Measurements from ENCODE around the gene CHST5.

The CHST5 gene

DNA sequence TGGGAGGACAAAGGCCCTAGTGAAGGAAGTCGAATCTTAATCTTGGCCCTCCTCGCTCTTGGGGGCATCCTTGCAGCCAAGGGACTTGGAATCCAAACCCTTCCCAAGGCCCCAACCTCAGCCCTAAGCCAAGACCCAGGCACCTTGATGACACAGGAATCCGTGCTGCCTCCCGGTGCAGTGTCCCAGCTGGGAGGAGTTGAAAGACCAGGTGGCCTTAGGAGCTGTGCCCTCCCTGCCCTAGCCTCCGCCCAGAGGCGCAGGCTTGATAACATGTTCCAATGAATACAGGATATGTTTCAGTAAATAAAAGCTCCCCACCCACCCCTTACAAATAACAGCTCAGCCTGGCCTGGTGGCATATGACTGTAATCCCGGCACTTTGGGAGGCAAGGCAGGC lies at the start of gene CHST5:
CHST5 (minus strand) TSS at position 208 of the 400 bp plus-strand sequence. CDS start 5,724 bp downstream, outside the sequence.
- H3K4me3 ChIP-seq (ENCODE audit: low read depth, low read length), result no peak within 1 kb of the TSS
- no peak within 1 kb of the TSS for H3K4me2 ChIP-seq (ENCODE audit: low read length)
- H3K79me2 ChIP-seq, result no peaks in the 10 kb centered on the region
- H3K27me3 ChIP-seq (ENCODE audit: control insufficient read depth, insufficient read depth, low read length), result no peaks in the 10 kb centered on the region
- H3K27ac ChIP-seq, result no peak within 1 kb of the TSS
- TF ChIP-seq, protein P1, sequence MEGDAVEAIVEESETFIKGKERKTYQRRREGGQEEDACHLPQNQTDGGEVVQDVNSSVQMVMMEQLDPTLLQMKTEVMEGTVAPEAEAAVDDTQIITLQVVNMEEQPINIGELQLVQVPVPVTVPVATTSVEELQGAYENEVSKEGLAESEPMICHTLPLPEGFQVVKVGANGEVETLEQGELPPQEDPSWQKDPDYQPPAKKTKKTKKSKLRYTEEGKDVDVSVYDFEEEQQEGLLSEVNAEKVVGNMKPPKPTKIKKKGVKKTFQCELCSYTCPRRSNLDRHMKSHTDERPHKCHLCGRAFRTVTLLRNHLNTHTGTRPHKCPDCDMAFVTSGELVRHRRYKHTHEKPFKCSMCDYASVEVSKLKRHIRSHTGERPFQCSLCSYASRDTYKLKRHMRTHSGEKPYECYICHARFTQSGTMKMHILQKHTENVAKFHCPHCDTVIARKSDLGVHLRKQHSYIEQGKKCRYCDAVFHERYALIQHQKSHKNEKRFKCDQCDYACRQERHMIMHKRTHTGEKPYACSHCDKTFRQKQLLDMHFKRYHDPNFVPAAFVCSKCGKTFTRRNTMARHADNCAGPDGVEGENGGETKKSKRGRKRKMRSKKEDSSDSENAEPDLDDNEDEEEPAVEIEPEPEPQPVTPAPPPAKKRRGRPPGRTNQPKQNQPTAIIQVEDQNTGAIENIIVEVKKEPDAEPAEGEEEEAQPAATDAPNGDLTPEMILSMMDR (IDR thresholded peaks at IDR 0.05), result no peak
- H3K36me3 ChIP-seq (ENCODE audit: control insufficient read depth, insufficient read depth, low read length), result no peaks in the 10 kb centered on the region
- H3K9me3 ChIP-seq (ENCODE audit: control insufficient read depth, low read length), result no peaks in the 10 kb centered on the region
- no peaks in the 10 kb centered on the region for H3K4me1 ChIP-seq
- H3K9ac ChIP-seq, result no peak within 1 kb of the TSS
- no peak within 1 kb of the TSS for H2AFZ ChIP-seq

DNA sequence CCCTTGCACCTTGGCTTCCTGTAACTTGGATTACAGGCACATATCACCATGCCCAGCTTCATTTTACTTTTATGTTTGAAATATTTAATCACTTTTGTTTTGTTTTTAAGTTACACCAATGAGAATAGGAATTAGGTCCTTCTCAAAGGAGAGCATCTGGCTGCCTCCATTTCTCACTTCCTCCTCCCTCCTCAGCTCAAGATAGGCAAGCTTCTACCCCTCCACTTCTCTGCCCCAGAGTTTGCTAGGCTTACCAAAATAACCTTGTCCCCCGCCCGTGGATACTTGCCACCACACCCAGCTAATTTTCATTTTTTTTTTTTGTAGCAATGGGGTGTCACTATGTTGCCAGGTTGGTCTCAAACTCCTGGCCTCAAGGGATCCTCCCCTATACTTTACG lies 48.2 kb upstream of the CHST5 start:
- TF ChIP-seq, protein P1 (IDR thresholded peaks at IDR 0.05), result no peak
- H3K4me3 ChIP-seq (ENCODE audit: low read depth, low read length), result no peak overlapping the region
- no peaks in the 10 kb centered on the region for H3K27me3 ChIP-seq (ENCODE audit: control insufficient read depth, insufficient read depth, low read length)
- no peak overlapping the region for H2AFZ ChIP-seq
- H3K4me1 ChIP-seq, result no peaks in the 10 kb centered on the region
- no peak overlapping the region for H3K9ac ChIP-seq
- no peak overlapping the region for H3K4me2 ChIP-seq (ENCODE audit: low read length)
- no peaks in the 10 kb centered on the region for H3K79me2 ChIP-seq
- no peak overlapping the region for H3K27ac ChIP-seq
- H3K9me3 ChIP-seq (ENCODE audit: control insufficient read depth, low read length), result no peaks in the 10 kb centered on the region
- H3K36me3 ChIP-seq (ENCODE audit: control insufficient read depth, insufficient read depth, low read length), result no peaks in the 10 kb centered on the region

DNA sequence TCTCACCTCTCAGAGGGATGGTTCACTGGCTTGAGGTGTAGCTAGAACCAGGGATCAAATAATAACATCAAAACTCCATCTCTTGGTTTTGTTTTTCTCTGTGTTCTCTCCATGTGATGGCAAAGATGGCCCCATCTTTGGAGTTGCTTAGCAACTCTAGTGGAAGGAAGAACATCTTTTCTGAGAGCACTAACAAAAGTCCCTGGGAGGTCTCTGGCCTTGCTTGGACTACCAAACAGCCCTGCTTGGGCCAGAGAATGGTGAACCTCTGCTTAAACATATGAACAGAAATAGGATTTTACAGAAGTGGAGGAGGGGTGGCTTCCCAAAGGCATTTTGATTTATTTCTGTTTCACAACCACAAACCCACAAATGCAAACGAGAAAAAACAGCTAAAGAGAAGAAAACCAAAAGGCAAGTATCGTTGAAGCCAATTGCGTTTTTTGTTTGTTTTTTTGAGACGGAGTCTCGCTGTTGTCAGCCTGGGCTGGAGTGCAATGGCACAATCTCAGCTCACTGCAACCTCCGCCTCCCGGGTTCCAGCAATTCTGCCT lies 43.5 kb upstream of the CHST5 start:
- H3K4me1 ChIP-seq, result no peaks in the 10 kb centered on the region
- H3K36me3 ChIP-seq (ENCODE audit: control insufficient read depth, insufficient read depth, low read length), result no peaks in the 10 kb centered on the region
- H3K27me3 ChIP-seq (ENCODE audit: control insufficient read depth, insufficient read depth, low read length), result no peaks in the 10 kb centered on the region
- no peak overlapping the region for H3K9ac ChIP-seq
- H3K4me3 ChIP-seq (ENCODE audit: low read depth, low read length), result no peak overlapping the region
- TF ChIP-seq, protein P1 (IDR thresholded peaks at IDR 0.05), result no peak
- no peak overlapping the region for H3K27ac ChIP-seq
- no peaks in the 10 kb centered on the region for H3K9me3 ChIP-seq (ENCODE audit: control insufficient read depth, low read length)
- no peak overlapping the region for H3K4me2 ChIP-seq (ENCODE audit: low read length)
- no peak overlapping the region for H2AFZ ChIP-seq
- peaks cover 7% of the 10 kb centered on the region for H3K79me2 ChIP-seq

DNA sequence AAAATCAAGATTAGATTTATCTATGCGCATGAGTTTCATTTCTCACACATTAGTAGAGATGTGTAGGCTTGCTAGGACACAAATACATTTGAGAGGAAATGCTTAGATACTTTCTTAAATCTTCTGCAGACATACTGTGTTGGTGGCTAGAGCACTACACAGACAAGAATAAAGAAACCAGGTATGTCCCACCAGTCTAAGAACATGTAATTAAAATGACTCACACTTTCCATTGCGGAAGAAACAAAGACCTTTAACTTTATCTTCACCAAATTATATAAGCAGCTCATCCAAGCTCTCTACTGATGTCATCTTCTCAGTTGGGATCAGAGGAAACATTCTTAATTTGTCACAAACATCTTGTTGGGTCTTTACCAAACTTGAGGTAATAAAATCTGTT lies 42.8 kb upstream of the CHST5 start:
- Histone ChIP-seq H3K9me3 (ENCODE audit: control insufficient read depth, low read length) (no peaks in the 10 kb centered on the region), H3K9ac (no peak overlapping the region), H2AFZ (no peak overlapping the region), H3K79me2 (peaks cover 7% of the 10 kb centered on the region), H3K36me3 (ENCODE audit: control insufficient read depth, insufficient read depth, low read length) (no peaks in the 10 kb centered on the region), H3K4me3 (ENCODE audit: low read depth, low read length) (no peak overlapping the region), H3K4me2 (ENCODE audit: low read length) (no peak overlapping the region), H3K27ac (no peak overlapping the region), H3K4me1 (no peaks in the 10 kb centered on the region), H3K27me3 (ENCODE audit: control insufficient read depth, insufficient read depth, low read length) (no peaks in the 10 kb centered on the region)
- TF ChIP-seq, protein P1 (IDR thresholded peaks at IDR 0.05), result no peak

DNA sequence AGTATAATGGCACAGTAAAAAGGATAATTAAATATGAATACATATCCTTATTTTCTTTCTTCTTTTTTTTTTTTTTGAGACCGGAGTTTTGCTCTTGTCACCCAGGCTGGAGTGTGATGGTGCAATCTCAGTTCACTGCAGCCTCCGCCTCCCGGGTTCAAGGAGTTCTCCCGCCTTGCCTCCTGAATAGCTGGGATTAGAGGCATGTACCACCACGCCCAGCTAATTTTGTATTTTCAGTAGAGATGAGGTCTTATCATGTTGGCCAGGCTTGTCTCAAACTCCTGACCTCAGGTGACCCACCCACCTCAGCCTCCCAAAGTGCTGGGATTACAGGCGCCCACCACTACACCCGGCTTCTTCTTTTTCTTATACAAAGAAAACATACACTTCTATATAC lies 42.3 kb upstream of the CHST5 start:
- peaks cover 7% of the 10 kb centered on the region for H3K79me2 ChIP-seq
- no peak overlapping the region for H2AFZ ChIP-seq
- H3K27ac ChIP-seq, result no peak overlapping the region
- H3K27me3 ChIP-seq (ENCODE audit: control insufficient read depth, insufficient read depth, low read length), result no peaks in the 10 kb centered on the region
- no peaks in the 10 kb centered on the region for H3K9me3 ChIP-seq (ENCODE audit: control insufficient read depth, low read length)
- no peaks in the 10 kb centered on the region for H3K4me1 ChIP-seq
- H3K4me3 ChIP-seq (ENCODE audit: low read depth, low read length), result no peak overlapping the region
- H3K9ac ChIP-seq, result no peak overlapping the region
- H3K4me2 ChIP-seq (ENCODE audit: low read length), result no peak overlapping the region
- TF ChIP-seq, protein P1 (IDR thresholded peaks at IDR 0.05), result no peak
- no peaks in the 10 kb centered on the region for H3K36me3 ChIP-seq (ENCODE audit: control insufficient read depth, insufficient read depth, low read length)
